ENCODE results near the gene ANKRD27. TPM values are rescaled to one million over a fixed set of nuclear protein-coding genes. Genes with fewer than 3 reads are reported as not detected.

Gene ANKRD27
- total RNA-seq, 1 donor from 2014 or later, result 38.3 TPM

DNA sequence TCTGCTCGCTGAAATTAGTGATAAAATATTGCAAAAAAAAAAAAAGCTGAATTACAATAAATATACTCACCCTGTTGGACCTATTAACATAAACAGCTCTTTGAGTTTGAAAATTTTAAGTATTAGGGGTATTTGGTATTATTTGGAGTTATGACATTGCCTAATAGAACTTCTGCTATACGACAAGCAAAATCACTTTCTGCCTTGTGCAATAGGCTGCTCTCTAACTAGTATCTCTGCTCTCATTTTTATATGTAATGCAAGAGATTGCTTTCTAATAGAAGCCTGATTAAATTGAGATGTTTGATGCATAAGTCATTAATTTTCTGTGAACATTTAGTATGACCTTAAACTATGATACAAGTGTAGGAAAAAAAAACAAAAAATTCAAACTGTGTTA, 6.0 kb upstream of the ANKRD27 start:
- Mint-ChIP-seq H3K4me1 (ENCODE audit: low read depth) (peaks cover 5% of the 10 kb centered on the region), H3K27me3 (ENCODE audit: low read depth) (peaks cover 21% of the 10 kb centered on the region), H3K4me3 (ENCODE audit: low read depth) (no peak overlapping the region), H3K36me3 (ENCODE audit: low read depth) (no peaks in the 10 kb centered on the region), H3K27ac (no peak overlapping the region), H3K9me3 (no peaks in the 10 kb centered on the region)
- intact Hi-C loops (cut with micrococcal nuclease), result no loop called here
- no peak for DNase-seq (ENCODE audit: low spot score)

DNA sequence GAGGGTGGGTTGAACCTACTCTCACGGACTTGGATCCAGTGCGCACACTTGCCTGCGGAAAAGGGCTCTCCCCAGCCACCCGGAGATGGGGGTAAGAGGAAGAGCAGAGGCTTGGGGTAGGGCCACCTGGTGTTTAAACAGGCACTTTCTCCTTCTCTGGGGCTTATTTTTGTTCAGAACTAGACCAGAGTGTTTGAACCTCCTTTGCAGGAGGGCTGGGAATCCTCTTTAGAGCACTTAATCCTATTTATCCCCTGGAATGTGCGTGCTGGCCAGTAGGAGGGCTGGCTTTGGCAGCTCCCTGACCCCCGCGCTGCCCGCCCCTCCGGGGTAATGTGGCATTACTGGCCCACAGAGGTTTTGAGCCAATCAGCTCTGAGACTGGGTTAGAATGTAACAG, 2.7 kb upstream of the ANKRD27 start:
- peaks cover 19% of the 10 kb centered on the region for H3K4me1 Mint-ChIP-seq (ENCODE audit: low read depth)
- H3K27ac Mint-ChIP-seq, result no peak overlapping the region
- H3K4me3 Mint-ChIP-seq (ENCODE audit: low read depth), result no peak overlapping the region
- intact Hi-C loops (cut with micrococcal nuclease), result loop anchor here (10.0 kb wide), 1 partner anchor 1497 kb away; the partner anchor contains the start of gene LSM14A
- DNase-seq (ENCODE audit: low spot score), result no peak
- no peaks in the 10 kb centered on the region for H3K9me3 Mint-ChIP-seq
- no peaks in the 10 kb centered on the region for H3K36me3 Mint-ChIP-seq (ENCODE audit: low read depth)
- peaks cover 23% of the 10 kb centered on the region for H3K27me3 Mint-ChIP-seq (ENCODE audit: low read depth)

DNA sequence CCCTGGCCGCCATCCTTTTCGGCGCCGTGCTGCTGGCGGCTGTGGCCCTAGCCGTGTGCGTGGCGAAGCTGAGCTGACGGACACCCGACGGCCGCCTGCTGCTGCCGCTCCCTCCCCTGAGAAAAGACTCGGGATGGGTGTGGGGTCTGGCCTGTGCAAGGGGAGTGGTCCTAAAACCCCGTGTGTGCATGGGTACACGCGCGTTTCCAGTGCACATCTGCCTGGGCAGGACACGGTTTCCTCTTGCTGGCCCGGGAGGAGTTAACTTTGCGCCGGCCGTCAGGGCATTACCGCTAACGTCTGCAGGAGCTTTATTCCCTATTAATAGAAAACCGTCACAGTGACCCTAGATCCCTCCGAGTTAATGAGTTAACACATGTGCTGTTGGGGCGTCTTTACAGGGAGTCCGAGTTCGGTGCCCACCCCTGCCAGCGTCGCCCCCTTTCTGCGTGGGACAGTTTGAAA, 1.9 kb upstream of the ANKRD27 start:
- Mint-ChIP-seq H3K27ac (no peak overlapping the region), H3K4me1 (ENCODE audit: low read depth) (peaks cover 25% of the 10 kb centered on the region), H3K27me3 (ENCODE audit: low read depth) (peaks cover 21% of the 10 kb centered on the region), H3K36me3 (ENCODE audit: low read depth) (peaks cover 1% of the 10 kb centered on the region), H3K4me3 (ENCODE audit: low read depth) (peak overlapping the region; percentile 48), H3K9me3 (no peaks in the 10 kb centered on the region)
- intact Hi-C loops (cut with micrococcal nuclease), result loop anchor here (10.0 kb wide), 1 partner anchor 1498 kb away; the partner anchor contains the start of gene LSM14A
- DNase-seq (ENCODE audit: low spot score), result no peak

DNA sequence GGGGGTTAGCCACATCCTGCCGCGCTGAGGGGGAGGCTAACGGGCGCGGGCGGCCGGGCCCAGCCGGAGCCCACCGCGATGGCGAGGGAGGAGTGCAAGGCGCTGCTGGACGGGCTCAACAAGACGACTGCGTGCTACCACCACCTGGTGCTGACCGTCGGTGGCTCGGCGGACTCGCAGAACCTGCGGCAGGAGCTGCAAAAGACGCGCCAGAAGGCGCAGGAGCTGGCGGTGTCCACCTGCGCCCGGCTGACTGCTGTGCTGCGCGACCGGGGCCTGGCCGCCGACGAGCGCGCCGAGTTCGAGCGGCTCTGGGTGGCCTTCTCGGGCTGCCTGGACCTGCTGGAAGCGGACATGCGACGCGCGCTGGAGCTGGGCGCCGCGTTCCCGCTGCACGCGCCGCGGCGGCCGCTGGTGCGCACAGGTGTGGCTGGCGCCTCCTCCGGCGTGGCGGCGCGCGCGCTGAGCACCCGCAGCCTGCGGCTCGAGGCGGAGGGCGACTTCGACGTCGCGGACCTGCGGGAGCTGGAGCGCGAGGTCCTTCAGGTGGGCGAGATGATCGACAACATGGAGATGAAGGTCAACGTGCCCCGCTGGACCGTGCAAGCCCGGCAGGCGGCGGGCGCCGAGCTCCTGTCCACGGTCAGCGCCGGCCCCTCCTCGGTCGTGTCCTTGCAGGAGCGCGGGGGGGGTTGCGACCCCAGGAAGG, 1.4 kb upstream of the ANKRD27 start:
- Mint-ChIP-seq H3K9me3 (no peaks in the 10 kb centered on the region), H3K4me1 (ENCODE audit: low read depth) (peaks cover 25% of the 10 kb centered on the region), H3K4me3 (ENCODE audit: low read depth) (peak overlapping the region; percentile 82), H3K27ac (no peak overlapping the region), H3K36me3 (ENCODE audit: low read depth) (peaks cover 4% of the 10 kb centered on the region), H3K27me3 (ENCODE audit: low read depth) (peaks cover 21% of the 10 kb centered on the region)
- intact Hi-C loops (cut with micrococcal nuclease), result loop anchor here (10.0 kb wide), 1 partner anchor 1498 kb away; the partner anchor contains the start of gene LSM14A
- DNase-seq (ENCODE audit: low spot score), result peak; percentile 19

DNA sequence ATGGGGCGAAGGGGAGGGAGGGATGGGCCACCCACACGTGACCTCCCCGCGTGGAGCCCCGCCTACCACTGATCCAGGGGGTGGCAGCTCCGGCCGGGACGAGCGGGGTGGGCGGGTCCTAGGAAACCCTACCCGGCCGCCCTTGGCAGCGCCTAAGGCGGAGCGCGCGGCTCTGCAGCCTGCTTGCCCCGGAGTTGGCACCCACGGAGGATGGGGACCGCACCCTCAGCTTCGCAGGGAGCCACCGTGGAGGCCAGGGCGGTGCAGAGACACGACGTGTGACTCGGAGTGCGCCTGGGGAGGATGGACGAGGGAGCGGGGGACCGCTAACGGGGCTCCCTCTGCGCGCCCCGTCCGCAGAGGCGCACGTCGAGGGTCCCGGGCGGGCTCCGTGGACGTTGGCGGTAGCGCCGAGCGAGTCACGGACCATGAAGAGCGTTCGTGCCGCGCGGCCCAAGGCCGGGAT, 773 bp upstream of the ANKRD27 start, which contains the start of gene RGS9BP:
Gene RGS9BP, plus strand, starts transcription at position 129 of the 466 bp plus-strand sequence. CDS start 416 bp downstream, outside the sequence.
- H3K9me3 Mint-ChIP-seq, result no peaks in the 10 kb centered on the region

DNA sequence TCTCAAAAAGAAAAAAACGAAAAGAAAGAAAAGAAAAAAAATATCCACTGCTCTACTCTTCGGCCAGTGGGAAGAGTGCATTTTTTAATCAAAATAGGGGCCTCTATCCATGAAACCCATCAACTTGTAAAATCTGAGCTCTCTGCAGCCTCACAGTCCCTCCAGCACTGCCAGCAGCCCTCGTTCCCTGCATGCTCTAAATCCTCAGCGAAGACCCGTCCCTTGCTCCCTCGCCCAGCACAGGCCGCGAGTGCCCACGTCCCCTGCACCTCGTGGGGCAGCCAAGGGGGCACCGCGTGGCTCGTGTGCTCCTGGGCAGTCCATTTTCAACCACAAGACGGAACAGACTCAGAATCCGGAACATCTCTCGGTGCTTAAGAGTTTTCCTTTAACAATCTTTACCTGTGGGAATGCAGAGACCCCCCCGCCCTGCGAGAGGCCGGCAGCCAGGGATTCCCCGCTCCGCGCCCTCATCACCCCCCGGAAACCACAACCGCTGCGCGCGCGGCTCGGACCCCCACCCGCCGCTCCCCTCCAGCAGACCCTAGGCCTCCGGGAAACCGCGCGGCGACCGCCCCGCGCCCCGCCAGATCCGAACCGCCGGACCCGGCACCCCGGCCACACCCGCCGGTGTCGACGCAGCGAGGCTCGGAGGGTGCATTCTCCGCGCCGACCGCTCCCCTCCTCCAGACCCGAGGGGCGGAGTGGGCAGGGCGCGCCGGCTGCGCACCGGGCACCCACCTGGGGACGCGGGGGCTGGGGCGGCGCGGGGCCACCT, 638 bp downstream of the ANKRD27 start:
- H3K27me3 Mint-ChIP-seq (ENCODE audit: low read depth), result peaks cover 15% of the 10 kb centered on the region
- peaks cover 32% of the 10 kb centered on the region for H3K4me1 Mint-ChIP-seq (ENCODE audit: low read depth)
- peak overlapping the region; percentile 84 for H3K27ac Mint-ChIP-seq
- H3K36me3 Mint-ChIP-seq (ENCODE audit: low read depth), result peaks cover 4% of the 10 kb centered on the region
- DNase-seq (ENCODE audit: low spot score), result no peak
- intact Hi-C loops (cut with micrococcal nuclease), result loop anchor here (2.0 to 10.0 kb wide), 2 partner anchors 94 to 1500 kb away; partner anchors contain the start of genes LSM14A and PDCD5
- H3K4me3 Mint-ChIP-seq (ENCODE audit: low read depth), result peak overlapping the region; percentile 95
- no peaks in the 10 kb centered on the region for H3K9me3 Mint-ChIP-seq

More for the DNA sequence above, 773 bp upstream of the ANKRD27 start, which contains the start of gene RGS9BP:
- Mint-ChIP-seq H3K27me3 (ENCODE audit: low read depth) (peaks cover 16% of the 10 kb centered on the region), H3K36me3 (ENCODE audit: low read depth) (peaks cover 4% of the 10 kb centered on the region), H3K4me1 (ENCODE audit: low read depth) (peaks cover 25% of the 10 kb centered on the region), H3K4me3 (ENCODE audit: low read depth) (peak within 1 kb of the TSS; percentile 82), H3K27ac (peak within 1 kb of the TSS; percentile 17)
- intact Hi-C loops (cut with micrococcal nuclease), result loop anchor here (1.0 to 10.0 kb wide), 4 partner anchors 16 to 1499 kb away; partner anchors contain the start of genes FAAP24, LSM14A, NUDT19 and PDCD5
- DNase-seq (ENCODE audit: low spot score), result peak; percentile 54

DNA sequence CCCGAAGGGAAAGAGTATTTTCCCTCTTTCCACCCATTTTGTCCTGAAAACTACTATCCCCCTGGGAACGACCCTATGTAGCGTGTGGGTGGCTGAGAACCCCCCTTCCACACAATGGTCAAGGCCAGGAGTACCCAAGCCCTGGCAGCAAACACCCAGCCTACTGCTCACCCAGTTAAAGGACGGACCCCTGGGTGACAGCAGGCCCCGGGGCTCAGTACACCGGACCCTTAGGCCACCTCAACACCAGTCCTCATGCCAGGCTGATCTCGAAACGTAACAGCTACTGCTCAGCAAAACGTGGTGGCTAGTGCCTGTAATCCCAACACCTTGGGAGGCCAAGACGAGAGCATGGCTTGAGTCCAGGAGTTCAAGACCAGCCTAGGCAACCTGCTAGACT, 1.4 kb downstream of the ANKRD27 start:
- DNase-seq (ENCODE audit: low spot score), result no peak
- Mint-ChIP-seq H3K27me3 (ENCODE audit: low read depth) (peaks cover 15% of the 10 kb centered on the region), H3K27ac (no peak overlapping the region), H3K36me3 (ENCODE audit: low read depth) (peaks cover 4% of the 10 kb centered on the region), H3K4me3 (ENCODE audit: low read depth) (peak overlapping the region; percentile 95), H3K9me3 (no peaks in the 10 kb centered on the region), H3K4me1 (ENCODE audit: low read depth) (peaks cover 33% of the 10 kb centered on the region)
- intact Hi-C loops (cut with micrococcal nuclease), result loop anchor here (10.0 kb wide), 1 partner anchor 1501 kb away; the partner anchor contains the start of gene LSM14A

DNA sequence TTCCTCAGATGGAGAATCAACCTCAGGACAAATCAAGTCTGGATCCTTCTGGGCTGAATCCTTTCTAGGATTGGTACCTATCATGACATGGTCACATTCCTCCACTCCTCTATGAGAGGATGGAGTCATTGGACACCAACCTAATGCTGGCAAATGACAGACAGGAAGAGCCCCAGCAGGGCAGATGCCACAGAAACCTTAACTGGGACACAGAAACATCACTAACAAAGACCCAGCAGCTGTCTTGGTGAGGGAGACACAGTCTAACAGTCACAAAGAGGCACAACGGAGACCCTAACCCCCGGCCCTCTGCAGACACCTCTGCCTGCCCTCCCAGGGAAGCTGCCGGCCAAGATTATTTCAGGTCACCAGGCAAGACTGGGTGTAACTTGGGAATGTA, 2.1 kb downstream of the ANKRD27 start:
- intact Hi-C loops (cut with micrococcal nuclease), result loop anchor here (10.0 kb wide), 1 partner anchor 1502 kb away; the partner anchor contains the start of gene LSM14A
- Mint-ChIP-seq H3K9me3 (no peaks in the 10 kb centered on the region), H3K4me1 (ENCODE audit: low read depth) (peaks cover 33% of the 10 kb centered on the region), H3K4me3 (ENCODE audit: low read depth) (peak overlapping the region; percentile 43), H3K36me3 (ENCODE audit: low read depth) (peaks cover 4% of the 10 kb centered on the region), H3K27me3 (ENCODE audit: low read depth) (peaks cover 12% of the 10 kb centered on the region), H3K27ac (no peak overlapping the region)
- no peak for DNase-seq (ENCODE audit: low spot score)

DNA sequence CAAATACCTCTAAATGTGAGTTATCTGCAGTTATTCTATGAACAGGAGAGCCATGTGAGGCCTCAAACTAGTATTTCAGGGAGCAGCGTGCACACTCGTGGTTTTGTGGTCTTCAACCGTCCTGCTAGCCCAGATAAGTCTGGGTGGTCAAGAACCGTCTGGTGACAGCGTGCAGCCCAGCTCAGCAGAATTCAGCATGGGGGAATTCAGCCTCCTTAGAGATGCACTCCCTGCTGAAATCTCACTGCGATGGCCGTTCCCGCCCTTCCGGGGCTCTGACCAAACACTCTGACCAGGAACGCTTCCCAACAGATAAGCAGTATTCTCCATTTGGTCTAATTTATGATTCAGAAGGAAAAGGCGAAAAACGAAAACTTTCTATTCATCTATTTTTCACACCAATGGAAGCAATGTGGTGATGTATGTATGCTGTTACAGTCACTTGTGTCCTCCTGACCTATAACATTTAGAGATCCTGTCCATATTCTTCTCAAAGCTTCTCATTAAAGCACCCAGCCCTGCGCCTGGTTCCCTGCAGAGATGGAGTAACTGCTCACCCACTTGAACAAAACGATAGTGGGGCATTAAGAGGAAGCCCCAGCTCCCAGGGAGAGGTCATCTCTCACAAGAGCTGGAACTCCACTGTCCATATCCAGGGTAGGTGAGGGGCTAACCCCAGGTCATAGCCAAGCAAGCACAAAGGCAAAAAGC, 2.9 kb downstream of the ANKRD27 start:
- Mint-ChIP-seq H3K27me3 (ENCODE audit: low read depth) (peaks cover 4% of the 10 kb centered on the region), H3K4me3 (ENCODE audit: low read depth) (peak overlapping the region; percentile 13), H3K36me3 (ENCODE audit: low read depth) (peaks cover 4% of the 10 kb centered on the region), H3K4me1 (ENCODE audit: low read depth) (peaks cover 28% of the 10 kb centered on the region), H3K27ac (no peak overlapping the region), H3K9me3 (no peaks in the 10 kb centered on the region)
- no peak for DNase-seq (ENCODE audit: low spot score)
- intact Hi-C loops (cut with micrococcal nuclease), result loop anchor here (10.0 kb wide), 1 partner anchor 1503 kb away; the partner anchor contains the start of gene LSM14A

DNA sequence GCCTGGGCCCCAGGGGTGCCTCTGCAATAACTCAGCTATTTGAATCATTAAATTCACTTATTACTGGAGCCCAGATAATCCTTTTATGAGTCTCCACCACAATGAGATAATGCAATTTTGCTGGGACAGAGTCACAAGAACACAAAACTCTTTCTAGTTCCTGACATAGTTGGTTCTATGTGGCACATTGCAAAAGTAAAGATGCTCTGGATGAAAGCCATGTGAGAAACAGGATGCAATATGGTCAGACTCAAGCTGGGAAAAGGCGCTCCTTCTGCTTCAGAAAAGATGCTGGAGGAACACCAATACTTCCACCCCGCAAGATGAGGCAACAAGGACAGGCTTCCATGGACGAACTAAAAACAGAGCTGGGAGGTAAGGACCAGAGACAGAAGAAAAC, 5.7 kb downstream of the ANKRD27 start:
- Mint-ChIP-seq H3K36me3 (ENCODE audit: low read depth) (peaks cover 10% of the 10 kb centered on the region), H3K27ac (no peak overlapping the region), H3K27me3 (ENCODE audit: low read depth) (no peaks in the 10 kb centered on the region), H3K4me3 (ENCODE audit: low read depth) (no peak overlapping the region), H3K9me3 (no peaks in the 10 kb centered on the region), H3K4me1 (ENCODE audit: low read depth) (peaks cover 28% of the 10 kb centered on the region)
- DNase-seq (ENCODE audit: low spot score), result no peak
- intact Hi-C loops (cut with micrococcal nuclease), result no loop called here

DNA sequence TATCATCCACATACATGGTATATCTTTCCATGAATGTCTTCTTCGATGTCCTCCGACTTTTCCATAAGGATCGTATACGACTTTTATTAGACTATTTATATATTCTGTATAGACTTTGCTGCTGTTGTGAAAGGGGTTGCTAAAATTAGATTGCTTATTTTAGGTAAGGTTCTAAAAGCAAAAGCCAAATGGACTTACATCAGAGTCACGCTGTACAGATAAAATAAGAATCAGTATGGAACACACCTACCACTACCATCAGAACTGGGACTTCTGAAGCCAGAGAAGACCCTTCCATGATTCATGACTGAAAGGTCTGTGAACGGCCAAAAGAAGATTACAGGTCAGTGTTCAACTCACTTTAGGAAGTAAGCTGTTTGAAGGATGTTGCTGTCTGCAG, 8.9 kb downstream of the ANKRD27 start:
- Mint-ChIP-seq H3K9me3 (no peaks in the 10 kb centered on the region), H3K27ac (no peak overlapping the region), H3K4me1 (ENCODE audit: low read depth) (peaks cover 10% of the 10 kb centered on the region), H3K36me3 (ENCODE audit: low read depth) (peaks cover 6% of the 10 kb centered on the region), H3K27me3 (ENCODE audit: low read depth) (no peaks in the 10 kb centered on the region), H3K4me3 (ENCODE audit: low read depth) (no peak overlapping the region)
- intact Hi-C loops (cut with micrococcal nuclease), result no loop called here
- no peak for DNase-seq (ENCODE audit: low spot score)

DNA sequence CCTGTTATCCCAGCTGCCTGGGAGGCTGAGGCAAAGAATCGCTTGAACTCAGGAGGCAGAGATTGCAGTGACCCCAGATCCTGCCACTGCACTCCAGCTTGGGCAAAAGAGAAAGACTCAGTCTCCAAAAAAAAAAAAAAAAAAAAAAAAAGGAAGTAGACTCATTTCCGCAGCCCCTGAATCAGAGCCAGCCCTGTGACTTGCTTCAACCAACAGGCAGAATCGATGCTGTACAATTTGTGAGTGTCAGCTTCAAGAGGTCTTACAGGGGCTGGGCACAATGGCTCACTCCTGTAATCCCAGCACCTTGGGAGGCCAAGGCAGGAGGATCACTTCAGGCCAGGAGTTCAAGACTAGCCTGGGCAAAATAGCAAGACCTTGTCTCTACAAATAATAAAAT, 12.8 kb downstream of the ANKRD27 start:
- intact Hi-C loops (cut with micrococcal nuclease), result no loop called here
- DNase-seq (ENCODE audit: low spot score), result no peak

More for the DNA sequence above, 12.8 kb downstream of the ANKRD27 start:
- H3K27me3 Mint-ChIP-seq (ENCODE audit: low read depth), result no peaks in the 10 kb centered on the region
- no peak overlapping the region for H3K4me3 Mint-ChIP-seq (ENCODE audit: low read depth)
- no peaks in the 10 kb centered on the region for H3K9me3 Mint-ChIP-seq
- H3K27ac Mint-ChIP-seq, result no peak overlapping the region
- peaks cover 1% of the 10 kb centered on the region for H3K4me1 Mint-ChIP-seq (ENCODE audit: low read depth)
- peaks cover 13% of the 10 kb centered on the region for H3K36me3 Mint-ChIP-seq (ENCODE audit: low read depth)
